SJSA1 (cell line): ENCODE results near the gene RBM4B. TPM values are rescaled to one million over a fixed set of nuclear protein-coding genes. Genes with fewer than 3 reads are reported as not detected.
A peak's percentile ranks its signal among the peaks of the same experiment; 100 is the strongest.
"Not testable (repeated sequence)": the region's sequence is repeated elsewhere in the genome, so short reads cannot be mapped to it uniquely, and the experiment has no call there.

Experiments used
- DNase-seq, 2 experiments: peaks; one replicate each; pipeline ENCODE4 v3.0.0-alpha.2; 2015 to 2020; ENCODE audit warnings: low spot score in 2 of 2, low read depth in 1 of 2
- H3K27ac ChIP-seq: fragments of 250-450 bp; sonication (Bioruptor Pico); 2 replicates; pipeline ENCODE4 v1.5.1; 2020; ENCODE audit warnings: mild to moderate bottlenecking, moderate library complexity
- H3K27me3 ChIP-seq: fragments of 250-450 bp; sonication (Bioruptor Pico); replicated peaks from 2 replicates; pipeline ENCODE4 v1.5.1; 2020; ENCODE audit warnings: mild to moderate bottlenecking, moderate library complexity
- H3K36me3 ChIP-seq: fragments of 250-450 bp; sonication (Bioruptor Pico); 2 replicates; pipeline ENCODE4 v1.5.1; 2020; ENCODE audit warnings: mild to moderate bottlenecking
- H3K4me1 ChIP-seq: fragments of 250-450 bp; sonication (Bioruptor Pico); replicated peaks from 2 replicates; pipeline ENCODE4 v1.6.1; 2021; ENCODE audit warnings: mild to moderate bottlenecking
- H3K4me3 ChIP-seq: fragments of 250-450 bp; sonication (Bioruptor Pico); 2 replicates; pipeline ENCODE4 v1.5.1; 2020; ENCODE audit warnings: mild to moderate bottlenecking
- H3K9me3 ChIP-seq: fragments of 250-450 bp; sonication (Bioruptor Pico); replicated peaks from 2 replicates; pipeline ENCODE4 v1.5.1; 2020; ENCODE audit warnings: mild to moderate bottlenecking
- total RNA-seq: library from RNA; depleted of rRNA; stranded (reverse); fragments of >200 nt; shearing (Covaris generic); gene quantifications from 2 replicates; pipeline ENCODE4 v1.2.3, GENCODE V29; 2014; rRNA removed

RBM4B gene, protein sequence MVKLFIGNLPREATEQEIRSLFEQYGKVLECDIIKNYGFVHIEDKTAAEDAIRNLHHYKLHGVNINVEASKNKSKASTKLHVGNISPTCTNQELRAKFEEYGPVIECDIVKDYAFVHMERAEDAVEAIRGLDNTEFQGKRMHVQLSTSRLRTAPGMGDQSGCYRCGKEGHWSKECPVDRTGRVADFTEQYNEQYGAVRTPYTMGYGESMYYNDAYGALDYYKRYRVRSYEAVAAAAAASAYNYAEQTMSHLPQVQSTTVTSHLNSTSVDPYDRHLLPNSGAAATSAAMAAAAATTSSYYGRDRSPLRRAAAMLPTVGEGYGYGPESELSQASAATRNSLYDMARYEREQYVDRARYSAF
- 39.7 and 47.8 TPM in 2 replicates for total RNA-seq

GRCh38 chr11:66677599-66678375 lies at the start of gene RBM4B:
Gene RBM4B (minus strand): TSS chr11:66677887. CDS start chr11:66677079, 808 bp downstream.
- Histone ChIP-seq H3K4me1 (peaks cover 31% of the 10 kb centered on the region), H3K9me3 (no peaks in the 10 kb centered on the region), H3K27ac (peak within 1 kb of the TSS; percentile 86), H3K27me3 (no peaks in the 10 kb centered on the region), H3K4me3 (peak within 1 kb of the TSS; percentile 60), H3K36me3 (peaks cover 38% of the 10 kb centered on the region)
- DNase-seq, result peak; percentile 100

DNA sequence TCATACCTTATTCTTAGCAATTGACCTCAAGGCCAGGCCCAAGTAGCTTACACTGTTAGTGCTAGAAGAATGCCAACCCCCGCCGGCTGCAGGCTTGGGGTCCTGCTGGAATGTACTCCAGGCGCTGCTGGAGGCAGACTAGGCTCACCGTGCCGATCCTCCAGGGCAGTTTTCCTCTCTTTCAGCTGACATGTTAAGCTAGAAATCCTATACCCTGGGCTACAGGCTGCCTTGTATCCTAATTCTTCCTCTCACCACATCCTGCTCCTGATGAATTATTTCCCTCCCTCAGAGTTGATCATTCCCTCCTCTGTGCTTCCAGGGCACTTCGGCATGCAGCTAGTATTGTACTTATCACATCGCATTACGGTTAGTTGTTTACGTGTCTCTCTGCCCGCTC lies 48.0 kb upstream of the RBM4B start:
- peaks cover 6% of the 10 kb centered on the region for H3K9me3 ChIP-seq
- no peak overlapping the region for H3K4me3 ChIP-seq
- peaks cover 66% of the 10 kb centered on the region for H3K27me3 ChIP-seq
- H3K4me1 ChIP-seq, result peaks cover 12% of the 10 kb centered on the region
- no peak overlapping the region for H3K27ac ChIP-seq
- H3K36me3 ChIP-seq, result no peaks in the 10 kb centered on the region
- DNase-seq, result no peak

DNA sequence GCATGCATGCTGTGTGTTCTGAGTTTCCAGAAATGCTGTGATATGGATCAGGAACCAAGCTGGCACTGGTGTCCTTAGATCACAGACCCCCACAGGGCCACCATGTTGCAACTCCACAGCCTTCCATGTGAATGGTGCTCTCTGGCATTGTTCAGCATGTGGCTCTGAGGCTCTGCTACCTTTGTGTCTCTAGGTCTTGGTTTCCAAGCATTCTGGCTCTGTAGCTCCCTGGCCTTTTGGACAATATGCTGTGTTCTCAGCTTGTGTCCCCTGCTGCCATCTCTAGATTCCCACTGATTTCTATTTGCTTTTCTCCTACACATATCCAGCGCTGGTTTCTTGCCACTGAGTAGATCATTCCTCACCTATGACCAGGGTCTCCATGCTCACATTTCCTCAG lies 47.4 kb upstream of the RBM4B start:
- H3K27me3 ChIP-seq, result peaks cover 61% of the 10 kb centered on the region
- DNase-seq, result no peak

DNA sequence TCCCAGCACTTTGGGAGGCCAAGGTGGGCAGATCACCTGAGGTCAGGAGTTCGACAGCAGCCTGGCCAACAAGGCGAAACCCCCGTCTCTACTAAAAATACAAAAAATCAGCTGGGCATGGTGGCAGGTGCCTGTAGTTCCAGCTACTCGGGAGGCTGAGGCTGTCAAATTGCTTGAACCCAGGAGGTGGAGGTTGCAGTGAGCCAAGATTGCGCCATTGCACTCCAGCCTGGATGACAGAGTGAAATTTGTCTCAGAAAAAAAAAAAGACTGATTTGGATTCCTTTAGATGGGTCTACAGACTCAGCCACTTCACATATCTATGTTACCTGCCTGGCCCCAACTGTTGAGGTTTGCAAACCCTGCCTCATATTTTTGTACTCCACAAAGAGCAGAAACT lies 46.5 kb upstream of the RBM4B start:
- not testable (repeated sequence) for DNase-seq
- Histone ChIP-seq H3K27me3 (peaks cover 51% of the 10 kb centered on the region), H3K4me1 (peaks cover 22% of the 10 kb centered on the region)

More for the DNA sequence above, 47.4 kb upstream of the RBM4B start:
- H3K27ac ChIP-seq, result no peak overlapping the region
- H3K36me3 ChIP-seq, result no peaks in the 10 kb centered on the region
- H3K4me3 ChIP-seq, result no peak overlapping the region
- peaks cover 17% of the 10 kb centered on the region for H3K4me1 ChIP-seq
- H3K9me3 ChIP-seq, result peaks cover 6% of the 10 kb centered on the region

GRCh38 chr11:66723693-66724092 lies 46.0 kb upstream of the RBM4B start:
- H3K36me3 ChIP-seq, result no peaks in the 10 kb centered on the region
- peaks cover 47% of the 10 kb centered on the region for H3K27me3 ChIP-seq
- no peak overlapping the region for H3K27ac ChIP-seq
- DNase-seq, result no peak
- H3K4me1 ChIP-seq, result peaks cover 22% of the 10 kb centered on the region
- peaks cover 6% of the 10 kb centered on the region for H3K9me3 ChIP-seq
- H3K4me3 ChIP-seq, result no peak overlapping the region

More for the DNA sequence above, 46.5 kb upstream of the RBM4B start:
- not testable (repeated sequence) for H3K36me3 ChIP-seq, H3K4me3 ChIP-seq, H3K9me3 ChIP-seq, H3K27ac ChIP-seq

DNA sequence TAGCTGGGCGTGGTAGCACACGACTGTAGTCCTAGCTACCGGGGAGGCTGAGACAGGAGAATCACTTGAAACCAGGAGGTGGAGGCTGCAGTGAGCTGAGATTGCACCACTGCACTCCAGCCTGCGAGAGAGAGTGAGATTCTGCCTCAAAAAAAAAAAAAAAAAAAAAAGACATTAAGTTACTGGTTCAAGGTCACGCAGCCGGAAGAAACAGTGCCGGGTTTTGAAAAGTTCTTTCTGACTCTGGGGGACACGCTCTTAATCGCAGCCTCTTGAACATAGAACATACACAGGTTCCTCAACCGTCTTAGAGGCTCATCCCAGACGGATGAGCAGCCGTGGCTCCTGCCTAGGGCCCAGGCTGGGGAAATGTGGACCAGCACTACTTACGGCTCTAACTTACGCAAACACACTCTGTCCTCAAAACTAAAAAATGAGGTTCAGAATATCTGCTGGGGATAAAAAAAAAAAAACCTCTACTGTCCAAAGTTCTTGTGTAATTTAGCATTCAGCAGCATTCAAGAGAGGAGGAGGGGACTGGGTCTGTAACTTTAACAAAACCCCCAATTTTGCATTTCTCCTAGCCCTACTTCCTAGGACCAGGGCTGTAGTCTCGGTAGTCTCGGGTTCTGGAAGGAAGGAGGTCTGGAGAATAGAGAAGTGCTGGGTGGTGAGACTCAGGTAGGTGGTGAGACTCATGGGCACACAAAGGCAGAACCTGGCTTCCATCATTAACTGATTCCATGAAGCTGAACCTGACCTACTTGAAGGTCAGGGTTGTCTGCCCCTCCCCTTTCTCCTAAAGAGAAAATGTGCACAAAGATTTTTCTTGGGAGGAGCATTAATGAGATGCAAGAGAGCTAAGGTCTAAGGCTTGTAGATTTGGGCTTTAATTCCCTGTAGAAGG lies 45.3 kb upstream of the RBM4B start:
- peaks cover 42% of the 10 kb centered on the region for H3K27me3 ChIP-seq
- DNase-seq, result no peak
- H3K4me3 ChIP-seq, result no peak overlapping the region
- no peaks in the 10 kb centered on the region for H3K36me3 ChIP-seq
- H3K27ac ChIP-seq, result no peak overlapping the region
- H3K4me1 ChIP-seq, result peaks cover 18% of the 10 kb centered on the region
- peaks cover 6% of the 10 kb centered on the region for H3K9me3 ChIP-seq

DNA sequence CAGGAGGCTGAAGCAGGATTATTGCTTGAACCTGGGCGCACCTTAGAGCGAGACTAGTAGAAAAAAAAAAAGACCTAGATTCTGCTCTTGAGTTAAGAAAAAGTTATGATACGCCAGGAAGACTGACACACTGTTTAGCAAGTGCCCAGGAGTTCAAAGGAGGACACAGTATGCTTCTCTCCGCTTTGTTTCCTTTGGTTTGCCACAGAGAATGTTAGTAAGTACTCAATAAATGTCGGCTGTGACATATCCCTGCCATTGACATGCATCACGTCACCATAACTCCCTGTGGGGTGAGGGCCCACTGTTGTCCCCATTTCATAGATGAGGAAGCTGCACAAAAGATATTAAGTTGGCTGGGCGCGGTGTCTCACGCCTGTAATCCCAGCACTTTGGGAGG lies 44.3 kb upstream of the RBM4B start:
- H3K4me3 ChIP-seq, result no peak overlapping the region
- no peaks in the 10 kb centered on the region for H3K36me3 ChIP-seq
- H3K4me1 ChIP-seq, result peaks cover 10% of the 10 kb centered on the region
- no peaks in the 10 kb centered on the region; the same call in 1 of the 2 replicates for H3K9me3 ChIP-seq
- H3K27ac ChIP-seq, result no peak overlapping the region
- no peak for DNase-seq
- H3K27me3 ChIP-seq, result peaks cover 33% of the 10 kb centered on the region

DNA sequence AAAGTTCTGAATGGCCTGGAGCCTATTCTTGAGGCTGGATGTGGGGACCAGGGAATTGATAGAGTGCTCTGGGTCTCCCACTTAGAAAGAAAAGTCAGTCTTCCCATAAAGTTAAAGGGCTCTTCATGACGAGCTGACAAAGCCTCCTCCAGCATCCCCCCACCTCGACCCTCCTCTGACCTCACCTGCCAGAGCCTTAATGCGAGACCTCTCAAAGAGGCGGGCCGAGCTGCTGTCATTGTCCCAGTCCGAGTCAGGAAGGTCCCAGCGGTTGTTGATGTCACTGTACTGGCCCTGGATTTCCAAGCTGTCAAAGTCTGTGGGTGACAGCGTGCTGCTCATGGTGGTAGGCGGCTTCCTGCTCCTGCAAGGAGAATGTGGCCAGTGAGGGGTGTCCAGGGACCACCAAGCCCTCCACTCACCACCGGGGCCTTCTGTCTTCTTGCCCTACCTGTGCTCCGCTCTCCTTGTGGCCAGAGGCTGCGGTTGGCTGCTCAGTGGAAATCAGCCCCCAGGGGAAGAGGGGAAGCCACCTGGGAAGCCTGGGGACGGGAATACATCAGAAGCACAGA lies 43.3 kb upstream of the RBM4B start:
- no peak for DNase-seq
- H3K9me3 ChIP-seq, result no peaks in the 10 kb centered on the region
- no peaks in the 10 kb centered on the region for H3K36me3 ChIP-seq
- no peak overlapping the region for H3K4me3 ChIP-seq
- H3K27ac ChIP-seq, result no peak overlapping the region
- H3K27me3 ChIP-seq, result peaks cover 24% of the 10 kb centered on the region
- peaks cover 10% of the 10 kb centered on the region for H3K4me1 ChIP-seq

DNA sequence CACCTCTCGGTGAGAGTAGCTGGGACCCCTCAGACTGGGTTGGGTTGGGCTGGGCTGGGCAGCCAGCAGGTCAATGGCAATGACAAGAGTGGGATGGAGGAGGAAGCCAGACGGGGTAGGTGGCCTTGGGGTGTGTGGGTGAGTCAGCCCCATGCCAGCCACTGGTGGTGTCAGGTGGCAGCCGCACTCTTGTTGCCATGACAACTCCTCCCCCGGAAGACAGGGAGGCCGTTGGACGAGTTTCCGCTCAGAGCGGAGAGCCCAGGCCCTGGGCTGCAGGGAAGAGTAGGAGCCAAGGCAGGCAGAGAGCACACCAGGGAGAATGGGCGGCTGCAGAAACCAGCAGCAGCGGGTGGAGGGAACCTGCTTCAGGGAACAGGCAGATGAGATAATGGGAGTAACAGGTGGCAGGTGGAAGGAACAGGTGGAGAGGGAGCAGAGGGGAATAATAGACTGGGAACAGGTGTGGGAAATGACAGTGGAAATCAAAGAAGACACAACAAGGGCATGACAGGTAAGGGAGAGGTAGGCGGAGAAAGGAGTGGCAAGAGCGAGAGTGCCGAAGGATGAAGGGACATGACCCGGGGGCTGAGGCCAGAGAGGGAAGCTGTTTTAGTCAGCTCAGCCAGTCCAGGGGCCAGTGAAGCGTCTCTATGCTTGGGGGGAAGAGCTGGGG lies 42.7 kb upstream of the RBM4B start:
- Histone ChIP-seq H3K27me3 (peaks cover 18% of the 10 kb centered on the region), H3K9me3 (no peaks in the 10 kb centered on the region), H3K4me1 (peaks cover 10% of the 10 kb centered on the region), H3K4me3 (no peak overlapping the region), H3K27ac (no peak overlapping the region), H3K36me3 (no peaks in the 10 kb centered on the region)
- peak; percentile 55 to 91 for DNase-seq

- H3K4me3 ChIP-seq, result no peak overlapping the region
- H3K9me3 ChIP-seq, result no peaks in the 10 kb centered on the region
- peaks cover 10% of the 10 kb centered on the region for H3K4me1 ChIP-seq
- peaks cover 15% of the 10 kb centered on the region for H3K27me3 ChIP-seq
- H3K27ac ChIP-seq, result no peak overlapping the region
- DNase-seq, result no peak
- H3K36me3 ChIP-seq, result no peaks in the 10 kb centered on the region
Measured at GRCh38 chr11:66719111-66719872, 41.6 kb upstream of the RBM4B start.

DNA sequence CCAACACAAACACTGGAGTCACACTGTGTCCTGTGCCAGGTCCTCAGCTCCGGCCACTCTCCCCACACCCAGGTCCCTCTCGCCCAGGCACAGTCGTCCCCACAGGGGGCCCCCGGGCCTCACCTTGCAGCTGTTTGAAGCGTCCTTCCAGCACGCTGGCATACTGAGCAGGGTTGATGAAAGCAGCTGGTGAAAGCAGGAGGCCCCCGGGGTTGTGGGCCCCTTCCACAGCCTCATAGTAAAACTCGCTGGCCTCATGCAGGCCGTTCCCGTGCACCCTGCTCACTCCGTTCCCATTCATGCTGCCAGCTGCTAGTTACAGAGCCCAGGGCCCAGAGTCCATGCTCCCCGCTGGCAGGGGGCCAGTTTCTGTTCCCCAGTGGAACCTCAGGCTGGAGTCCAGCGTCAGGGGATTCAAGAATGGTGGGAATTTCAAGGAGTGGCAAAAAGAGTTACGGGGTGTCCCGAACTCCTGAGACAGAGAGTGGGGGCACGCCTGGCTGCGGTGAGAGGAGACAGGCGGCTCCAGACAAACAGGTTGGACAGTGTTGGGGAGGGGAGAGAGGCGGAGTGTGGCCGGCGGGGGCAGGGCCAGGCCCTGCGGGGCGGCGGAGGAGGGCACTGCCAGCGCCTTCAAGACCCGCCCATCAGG lies 40.8 kb upstream of the RBM4B start:
- no peaks in the 10 kb centered on the region for H3K9me3 ChIP-seq
- no peak for DNase-seq
- H3K36me3 ChIP-seq, result no peaks in the 10 kb centered on the region
- H3K27me3 ChIP-seq, result peaks cover 11% of the 10 kb centered on the region
- no peak overlapping the region for H3K4me3 ChIP-seq
- H3K27ac ChIP-seq, result no peak overlapping the region
- peaks cover 10% of the 10 kb centered on the region for H3K4me1 ChIP-seq

- Histone ChIP-seq H3K36me3 (no peaks in the 10 kb centered on the region), H3K27ac (no peak overlapping the region), H3K4me1 (peaks cover 10% of the 10 kb centered on the region), H3K9me3 (no peaks in the 10 kb centered on the region), H3K4me3 (no peak overlapping the region), H3K27me3 (peaks cover 13% of the 10 kb centered on the region; the same call in 1 of the 2 replicates)
- DNase-seq, result no peak
Measured at GRCh38 chr11:66717925-66718319, 40.2 kb upstream of the RBM4B start.
